HepG2 (cell line): ENCODE measurements around the gene GALR3. TPM values are rescaled to one million over a fixed set of nuclear protein-coding genes. Genes with fewer than 3 reads are reported as not detected.

Experiments used
- CBX1 ChIP-seq: IDR thresholded peaks from one replicate; pipeline ENCODE4 v1.6.1; 2016; ENCODE audit warnings: antibody characterized with exemption, low read depth
- ERF ChIP-seq: IDR thresholded peaks from 2 replicates; pipeline ENCODE4 v1.6.1; 2018; ENCODE audit warnings: missing biosample characterization, missing genetic modification reagents
- HDAC2 ChIP-seq: sonication (generic); formaldehyde crosslinking; IDR thresholded peaks from 2 replicates; pipeline ENCODE4 v1.4.0; 2020; ENCODE audit warnings: missing genetic modification reagents
- ISL2 ChIP-seq: sonication (generic); formaldehyde crosslinking; IDR thresholded peaks from 2 replicates; pipeline ENCODE4 v1.5.0; 2020; ENCODE audit warnings: missing genetic modification reagents
- JUND ChIP-seq: sonication (generic); formaldehyde crosslinking; IDR thresholded peaks from 2 replicates; pipeline ENCODE4 v1.8.0; 2022; ENCODE audit warnings: mild to moderate bottlenecking, missing genetic modification reagents
- KDM4B ChIP-seq: sonication (generic); formaldehyde crosslinking; IDR thresholded peaks from 2 replicates; pipeline ENCODE4 v1.4.0; 2020; ENCODE audit warnings: missing genetic modification reagents
- NCOA5 ChIP-seq: sonication (generic); formaldehyde crosslinking; IDR thresholded peaks from 2 replicates; pipeline ENCODE4 v1.4.0; 2020; ENCODE audit warnings: missing genetic modification reagents
- NPAS2 ChIP-seq: sonication (generic); formaldehyde crosslinking; IDR thresholded peaks from 2 replicates; pipeline ENCODE4 v1.8.0; 2022; ENCODE audit warnings: mild to moderate bottlenecking, missing genetic modification reagents, borderline replicate concordance
- POLR2AphosphoS5 ChIP-seq: IDR thresholded peaks from 2 replicates; pipeline ENCODE4 v1.6.1; 2012; ENCODE audit warnings: low read depth, low read length
- PRPF4 ChIP-seq: fragments of 200-400 bp; formaldehyde crosslinking; IDR thresholded peaks from 2 replicates; pipeline ENCODE4 v1.6.1; 2016; ENCODE audit warnings: low read length, low read depth; ENCODE audit not compliant: poor library complexity, severe bottlenecking
- RARA ChIP-seq: IDR thresholded peaks from 2 replicates; pipeline ENCODE4 v1.6.1; 2016; ENCODE audit warnings: missing genetic modification reagents, missing compliant biosample characterization
- REL ChIP-seq: sonication (generic); formaldehyde crosslinking; conservative IDR thresholded peaks from 2 replicates; pipeline ENCODE4 v1.8.0; 2022; ENCODE audit warnings: mild to moderate bottlenecking, missing genetic modification reagents, moderate library complexity
- SOX13 ChIP-seq, 3 experiments: fragments of 450-650 bp in 1 of 3; sonication (generic) in 1 of 3; formaldehyde crosslinking in 1 of 3; IDR thresholded peaks in 2 of 3; conservative IDR thresholded peaks in 1 of 3; 2 replicates each; pipeline versions ENCODE4 v1.5.0 to v1.6.1; 2016 to 2020; ENCODE audit warnings: antibody characterized with exemption in 1 of 3, mild to moderate bottlenecking in 1 of 3, missing compliant biosample characterization in 1 of 3, missing genetic modification reagents in 1 of 3, moderate library complexity in 1 of 3
- SPEN ChIP-seq: sonication (generic); formaldehyde crosslinking; IDR thresholded peaks from 2 replicates; pipeline ENCODE4 v1.5.1; 2020; ENCODE audit warnings: low read depth, mild to moderate bottlenecking, missing genetic modification reagents
- XRCC5 ChIP-seq: fragments of 200-400 bp; formaldehyde crosslinking; optimal IDR thresholded peaks from 2 replicates; pipeline ENCODE3; 2017; ENCODE audit warnings: mild to moderate bottlenecking, low read length
- ZNF34 ChIP-seq: sonication (generic); formaldehyde crosslinking; IDR thresholded peaks from 2 replicates; pipeline ENCODE4 v1.4.0; 2020; ENCODE audit warnings: mild to moderate bottlenecking, missing genetic modification reagents, borderline replicate concordance
- ZNF615 ChIP-seq: sonication (generic); formaldehyde crosslinking; IDR thresholded peaks from 2 replicates; pipeline ENCODE4 v1.5.0; 2020; ENCODE audit warnings: mild to moderate bottlenecking, missing genetic modification reagents, borderline replicate concordance
- ZNF709 ChIP-seq: sonication (generic); formaldehyde crosslinking; IDR thresholded peaks from 2 replicates; pipeline ENCODE4 v1.5.0; 2020; ENCODE audit warnings: mild to moderate bottlenecking, missing genetic modification reagents
- polyA plus RNA-seq, 8 experiments: library from polyadenylated mRNA; depleted of rRNA in 3 of 8; stranded (reverse) in 7 of 8; unstranded in 1 of 8; fragments of >200 nt; fragmentation: Illumina TruSeq in 4 of 8; extraction: Trizol in 4 of 8; gene quantifications; 2 replicates each; pipeline versions ENCODE4 v1.2.1 to v1.2.3, GENCODE V29; 2011 to 2016; ENCODE audit warnings: low read depth in 4 of 8, missing spikeins in 1 of 8, mixed read lengths in 1 of 8; ENCODE audit not compliant: insufficient read depth in 1 of 8
- total RNA-seq, 5 experiments: library from RNA; depleted of rRNA; stranded (reverse); fragments of >200 nt; fragmentation: Illumina TruSeq; extraction: Trizol; gene quantifications; 2 replicates each; pipeline ENCODE4 v1.2.3, GENCODE V29; 2016; ENCODE audit warnings: low read depth in 1 of 5
- TF ChIP-seq, protein P1 (sequence below): sonication (generic); formaldehyde crosslinking; IDR thresholded peaks from 2 replicates; pipeline ENCODE4 v1.4.0; 2020; ENCODE audit warnings: missing genetic modification reagents, borderline replicate concordance
- TF ChIP-seq, protein P2 (sequence below): sonication (generic); formaldehyde crosslinking; IDR thresholded peaks from 2 replicates; pipeline ENCODE4 v1.8.1; 2023; ENCODE audit warnings: mild to moderate bottlenecking, moderate library complexity, missing genetic modification reagents
- TF ChIP-seq, protein P3 (sequence below): sonication (generic); formaldehyde crosslinking; IDR thresholded peaks from 2 replicates; pipeline ENCODE4 v1.5.0; 2020; ENCODE audit warnings: missing genetic modification reagents, mild to moderate bottlenecking, borderline replicate concordance
- TF ChIP-seq, protein P4 (sequence below): sonication (generic); formaldehyde crosslinking; IDR thresholded peaks from 2 replicates; pipeline ENCODE4 v1.8.0; 2022; ENCODE audit warnings: low read depth, missing genetic modification reagents

The GALR3 gene
- total and polyA plus RNA-seq, 2 of the 13 experiments (the other 11 are each of a cell fraction or from before 2014, with no cell fraction given), result 0.13 TPM; not detected in 1

DNA sequence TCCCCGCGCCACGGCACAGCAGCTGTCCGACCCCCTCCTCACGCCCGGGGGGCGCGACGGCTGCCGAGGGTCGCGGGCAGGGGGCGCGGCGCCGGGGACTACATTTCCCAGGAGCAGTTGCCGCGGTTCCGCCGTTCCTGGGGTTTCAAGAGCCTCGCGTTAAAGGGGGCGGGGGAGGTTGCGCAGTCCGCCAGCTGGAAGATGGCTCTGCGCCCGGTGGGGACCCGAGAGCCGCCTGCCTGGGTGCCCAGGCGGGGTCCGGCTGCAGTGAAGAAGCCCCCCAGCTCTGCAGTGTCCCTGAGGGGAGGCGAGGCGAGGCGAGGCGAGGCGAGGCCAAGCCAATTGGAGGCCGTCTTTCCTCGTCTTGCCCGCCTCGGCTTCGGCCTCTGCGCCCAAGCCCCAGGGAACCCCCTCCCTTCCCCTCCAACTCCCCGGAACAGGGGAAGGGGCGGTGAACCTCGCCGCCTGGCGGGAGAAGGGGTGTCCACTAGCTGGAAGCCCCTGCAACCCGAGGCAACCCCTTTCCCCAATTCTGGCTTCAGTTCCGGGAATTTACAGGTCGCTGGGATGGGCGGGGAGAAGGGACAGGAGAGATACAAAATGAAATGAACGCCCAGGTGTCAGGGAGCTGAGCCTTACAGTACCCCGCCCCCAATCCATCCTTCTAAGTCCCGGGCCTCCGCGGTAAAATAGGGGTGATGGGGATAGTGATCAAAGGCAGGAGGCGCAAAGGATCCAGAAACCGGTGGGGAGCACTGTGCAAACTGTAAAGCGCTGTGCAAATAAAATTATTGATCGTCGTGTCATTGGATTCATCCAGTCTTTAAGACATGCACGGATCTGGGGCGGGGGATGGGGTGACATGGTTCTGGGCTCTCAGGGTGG lies 20.6 kb upstream of the GALR3 start (continued):
- TF ChIP-seq, protein P1, sequence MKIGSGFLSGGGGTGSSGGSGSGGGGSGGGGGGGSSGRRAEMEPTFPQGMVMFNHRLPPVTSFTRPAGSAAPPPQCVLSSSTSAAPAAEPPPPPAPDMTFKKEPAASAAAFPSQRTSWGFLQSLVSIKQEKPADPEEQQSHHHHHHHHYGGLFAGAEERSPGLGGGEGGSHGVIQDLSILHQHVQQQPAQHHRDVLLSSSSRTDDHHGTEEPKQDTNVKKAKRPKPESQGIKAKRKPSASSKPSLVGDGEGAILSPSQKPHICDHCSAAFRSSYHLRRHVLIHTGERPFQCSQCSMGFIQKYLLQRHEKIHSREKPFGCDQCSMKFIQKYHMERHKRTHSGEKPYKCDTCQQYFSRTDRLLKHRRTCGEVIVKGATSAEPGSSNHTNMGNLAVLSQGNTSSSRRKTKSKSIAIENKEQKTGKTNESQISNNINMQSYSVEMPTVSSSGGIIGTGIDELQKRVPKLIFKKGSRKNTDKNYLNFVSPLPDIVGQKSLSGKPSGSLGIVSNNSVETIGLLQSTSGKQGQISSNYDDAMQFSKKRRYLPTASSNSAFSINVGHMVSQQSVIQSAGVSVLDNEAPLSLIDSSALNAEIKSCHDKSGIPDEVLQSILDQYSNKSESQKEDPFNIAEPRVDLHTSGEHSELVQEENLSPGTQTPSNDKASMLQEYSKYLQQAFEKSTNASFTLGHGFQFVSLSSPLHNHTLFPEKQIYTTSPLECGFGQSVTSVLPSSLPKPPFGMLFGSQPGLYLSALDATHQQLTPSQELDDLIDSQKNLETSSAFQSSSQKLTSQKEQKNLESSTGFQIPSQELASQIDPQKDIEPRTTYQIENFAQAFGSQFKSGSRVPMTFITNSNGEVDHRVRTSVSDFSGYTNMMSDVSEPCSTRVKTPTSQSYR (CRISPR knock-in tag), result 0 out of 2 replicates have a peak, but pooled peaks have one; percentile 40
- TF ChIP-seq ZNF615 (CRISPR knock-in tag) (no peak), REL (CRISPR knock-in tag) (no peak), ERF (0 out of 2 replicates have a peak, but pooled peaks have one; percentile 53), ZNF34 (CRISPR knock-in tag) (no peak), PRPF4 (peak; percentile 32), HDAC2 (CRISPR knock-in tag) (peak; percentile 38; the same call in 1 of the 2 replicates), ZNF709 (no peak), RARA (CRISPR knock-in tag) (no peak), CBX1 (no peak), KDM4B (CRISPR knock-in tag) (no peak), NPAS2 (CRISPR knock-in tag) (no peak), SOX13 (IDR thresholded peaks at IDR 0.05) (no peak), SOX13 (CRISPR knock-in tag; conservative IDR thresholded peaks at IDR 0.05 in 1 of 2, IDR thresholded peaks at IDR 0.05 in 1 of 2) (0 out of 4 replicates have a peak, but pooled peaks of 1 of the 2 experiments have one; percentile 11), ISL2 (0 out of 2 replicates have a peak, but pooled peaks have one; percentile 30), NCOA5 (CRISPR knock-in tag) (no peak), XRCC5 (peak; percentile 46), SPEN (CRISPR knock-in tag) (peak; percentile 45), JUND (no peak), POLR2AphosphoS5 (peak; percentile 17; the same call in 1 of the 2 replicates)
- TF ChIP-seq, protein P2, sequence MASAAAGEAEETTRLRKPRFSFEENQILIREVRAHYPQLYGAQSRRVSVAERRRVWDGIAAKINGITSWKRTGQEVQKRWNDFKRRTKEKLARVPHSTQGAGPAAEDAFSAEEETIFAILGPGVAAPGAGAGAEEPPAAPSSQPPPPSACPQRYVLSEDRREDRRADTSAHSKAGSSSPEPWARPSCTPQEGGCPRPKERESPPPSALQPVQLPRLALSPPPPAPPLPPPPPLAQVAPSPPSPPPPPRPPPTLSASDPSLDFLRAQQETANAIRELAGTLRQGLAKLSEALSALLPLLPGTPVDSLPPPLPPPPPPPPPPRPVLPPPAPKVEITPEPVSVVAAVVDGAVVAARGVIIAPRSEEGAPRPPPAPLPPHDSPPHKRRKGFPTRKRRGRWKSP (CRISPR knock-in tag), result 0 out of 2 replicates have a peak, but pooled peaks have one; percentile 14
- TF ChIP-seq, protein P3, sequence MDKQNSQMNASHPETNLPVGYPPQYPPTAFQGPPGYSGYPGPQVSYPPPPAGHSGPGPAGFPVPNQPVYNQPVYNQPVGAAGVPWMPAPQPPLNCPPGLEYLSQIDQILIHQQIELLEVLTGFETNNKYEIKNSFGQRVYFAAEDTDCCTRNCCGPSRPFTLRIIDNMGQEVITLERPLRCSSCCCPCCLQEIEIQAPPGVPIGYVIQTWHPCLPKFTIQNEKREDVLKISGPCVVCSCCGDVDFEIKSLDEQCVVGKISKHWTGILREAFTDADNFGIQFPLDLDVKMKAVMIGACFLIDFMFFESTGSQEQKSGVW (CRISPR knock-in tag), result no peak
- TF ChIP-seq, protein P4, sequence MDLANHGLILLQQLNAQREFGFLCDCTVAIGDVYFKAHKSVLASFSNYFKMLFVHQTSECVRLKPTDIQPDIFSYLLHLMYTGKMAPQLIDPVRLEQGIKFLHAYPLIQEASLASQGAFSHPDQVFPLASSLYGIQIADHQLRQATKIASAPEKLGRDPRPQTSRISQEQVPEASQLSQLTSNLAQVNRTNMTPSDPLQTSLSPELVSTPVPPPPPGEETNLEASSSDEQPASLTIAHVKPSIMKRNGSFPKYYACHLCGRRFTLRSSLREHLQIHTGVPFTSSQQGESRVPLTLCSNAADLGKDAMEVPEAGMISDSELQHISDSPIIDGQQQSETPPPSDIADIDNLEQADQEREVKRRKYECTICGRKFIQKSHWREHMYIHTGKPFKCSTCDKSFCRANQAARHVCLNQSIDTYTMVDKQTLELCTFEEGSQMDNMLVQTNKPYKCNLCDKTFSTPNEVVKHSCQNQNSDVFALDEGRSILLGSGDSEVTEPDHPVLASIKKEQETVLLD (CRISPR knock-in tag), result peak; percentile 35; the same call in 1 of the 2 replicates
